ENCODE measurements around the gene ISCU.

DNA sequence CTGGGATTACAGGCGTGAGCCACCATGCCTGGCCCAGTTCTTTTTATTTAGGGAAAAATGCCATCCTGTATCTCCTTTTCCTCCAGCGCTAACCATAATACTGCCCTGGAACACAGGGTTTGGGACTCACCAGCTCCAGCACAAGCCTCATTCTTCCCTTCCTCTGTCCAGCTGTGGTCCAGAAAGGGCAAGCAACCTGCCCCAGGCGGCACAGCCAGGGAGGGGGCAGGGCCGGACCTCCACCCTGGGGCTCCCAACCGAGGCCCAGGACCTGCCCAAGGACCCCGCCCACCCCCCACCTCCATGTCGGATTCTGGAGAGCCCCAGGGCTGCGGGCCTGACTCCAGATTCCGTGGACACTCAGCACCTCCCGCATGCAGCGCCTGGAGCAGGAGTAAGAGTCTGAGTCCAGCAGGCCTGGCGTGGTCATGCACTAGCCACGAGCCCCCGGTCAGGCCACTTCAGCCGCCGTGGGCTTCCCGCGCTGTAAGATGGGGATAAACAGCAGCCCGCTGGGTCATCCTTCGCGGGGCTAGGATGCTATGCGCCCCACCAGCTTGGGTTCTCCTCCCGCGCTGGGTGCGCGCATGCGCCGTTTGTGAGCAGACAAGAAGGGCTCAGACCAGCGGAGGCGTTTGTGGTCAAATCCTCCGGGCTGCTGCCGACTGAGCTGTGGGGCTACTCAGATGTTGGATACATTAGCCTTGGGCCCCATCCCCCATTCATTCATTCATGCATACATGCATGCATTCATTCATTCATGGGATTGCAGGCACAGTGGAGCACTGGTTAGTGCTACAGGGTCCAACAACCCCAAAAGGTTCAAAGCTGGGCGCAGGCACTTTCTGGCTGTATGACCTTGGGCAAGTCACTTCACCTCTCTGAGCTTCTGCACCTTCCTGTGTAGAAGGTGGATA, 19.2 kb downstream of the ISCU start:
- TF ChIP-seq, protein P1, sequence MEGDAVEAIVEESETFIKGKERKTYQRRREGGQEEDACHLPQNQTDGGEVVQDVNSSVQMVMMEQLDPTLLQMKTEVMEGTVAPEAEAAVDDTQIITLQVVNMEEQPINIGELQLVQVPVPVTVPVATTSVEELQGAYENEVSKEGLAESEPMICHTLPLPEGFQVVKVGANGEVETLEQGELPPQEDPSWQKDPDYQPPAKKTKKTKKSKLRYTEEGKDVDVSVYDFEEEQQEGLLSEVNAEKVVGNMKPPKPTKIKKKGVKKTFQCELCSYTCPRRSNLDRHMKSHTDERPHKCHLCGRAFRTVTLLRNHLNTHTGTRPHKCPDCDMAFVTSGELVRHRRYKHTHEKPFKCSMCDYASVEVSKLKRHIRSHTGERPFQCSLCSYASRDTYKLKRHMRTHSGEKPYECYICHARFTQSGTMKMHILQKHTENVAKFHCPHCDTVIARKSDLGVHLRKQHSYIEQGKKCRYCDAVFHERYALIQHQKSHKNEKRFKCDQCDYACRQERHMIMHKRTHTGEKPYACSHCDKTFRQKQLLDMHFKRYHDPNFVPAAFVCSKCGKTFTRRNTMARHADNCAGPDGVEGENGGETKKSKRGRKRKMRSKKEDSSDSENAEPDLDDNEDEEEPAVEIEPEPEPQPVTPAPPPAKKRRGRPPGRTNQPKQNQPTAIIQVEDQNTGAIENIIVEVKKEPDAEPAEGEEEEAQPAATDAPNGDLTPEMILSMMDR (IDR thresholded peaks at IDR 0.05), result no peak
- TF ChIP-seq EP300 (IDR thresholded peaks at IDR 0.05) (no peak), POLR2AphosphoS5 (IDR thresholded peaks at IDR 0.05) (no peak), POLR2A (IDR thresholded peaks at IDR 0.05) (no peak)
